ENCODE results near the gene ADAMTS20.
"Not testable (repeated sequence)": the region's sequence is repeated elsewhere in the genome, so short reads cannot be mapped to it uniquely, and the experiment has no call there.

The ADAMTS20 gene, protein sequence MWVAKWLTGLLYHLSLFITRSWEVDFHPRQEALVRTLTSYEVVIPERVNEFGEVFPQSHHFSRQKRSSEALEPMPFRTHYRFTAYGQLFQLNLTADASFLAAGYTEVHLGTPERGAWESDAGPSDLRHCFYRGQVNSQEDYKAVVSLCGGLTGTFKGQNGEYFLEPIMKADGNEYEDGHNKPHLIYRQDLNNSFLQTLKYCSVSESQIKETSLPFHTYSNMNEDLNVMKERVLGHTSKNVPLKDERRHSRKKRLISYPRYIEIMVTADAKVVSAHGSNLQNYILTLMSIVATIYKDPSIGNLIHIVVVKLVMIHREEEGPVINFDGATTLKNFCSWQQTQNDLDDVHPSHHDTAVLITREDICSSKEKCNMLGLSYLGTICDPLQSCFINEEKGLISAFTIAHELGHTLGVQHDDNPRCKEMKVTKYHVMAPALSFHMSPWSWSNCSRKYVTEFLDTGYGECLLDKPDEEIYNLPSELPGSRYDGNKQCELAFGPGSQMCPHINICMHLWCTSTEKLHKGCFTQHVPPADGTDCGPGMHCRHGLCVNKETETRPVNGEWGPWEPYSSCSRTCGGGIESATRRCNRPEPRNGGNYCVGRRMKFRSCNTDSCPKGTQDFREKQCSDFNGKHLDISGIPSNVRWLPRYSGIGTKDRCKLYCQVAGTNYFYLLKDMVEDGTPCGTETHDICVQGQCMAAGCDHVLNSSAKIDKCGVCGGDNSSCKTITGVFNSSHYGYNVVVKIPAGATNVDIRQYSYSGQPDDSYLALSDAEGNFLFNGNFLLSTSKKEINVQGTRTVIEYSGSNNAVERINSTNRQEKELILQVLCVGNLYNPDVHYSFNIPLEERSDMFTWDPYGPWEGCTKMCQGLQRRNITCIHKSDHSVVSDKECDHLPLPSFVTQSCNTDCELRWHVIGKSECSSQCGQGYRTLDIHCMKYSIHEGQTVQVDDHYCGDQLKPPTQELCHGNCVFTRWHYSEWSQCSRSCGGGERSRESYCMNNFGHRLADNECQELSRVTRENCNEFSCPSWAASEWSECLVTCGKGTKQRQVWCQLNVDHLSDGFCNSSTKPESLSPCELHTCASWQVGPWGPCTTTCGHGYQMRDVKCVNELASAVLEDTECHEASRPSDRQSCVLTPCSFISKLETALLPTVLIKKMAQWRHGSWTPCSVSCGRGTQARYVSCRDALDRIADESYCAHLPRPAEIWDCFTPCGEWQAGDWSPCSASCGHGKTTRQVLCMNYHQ (N-terminal part only)

DNA sequence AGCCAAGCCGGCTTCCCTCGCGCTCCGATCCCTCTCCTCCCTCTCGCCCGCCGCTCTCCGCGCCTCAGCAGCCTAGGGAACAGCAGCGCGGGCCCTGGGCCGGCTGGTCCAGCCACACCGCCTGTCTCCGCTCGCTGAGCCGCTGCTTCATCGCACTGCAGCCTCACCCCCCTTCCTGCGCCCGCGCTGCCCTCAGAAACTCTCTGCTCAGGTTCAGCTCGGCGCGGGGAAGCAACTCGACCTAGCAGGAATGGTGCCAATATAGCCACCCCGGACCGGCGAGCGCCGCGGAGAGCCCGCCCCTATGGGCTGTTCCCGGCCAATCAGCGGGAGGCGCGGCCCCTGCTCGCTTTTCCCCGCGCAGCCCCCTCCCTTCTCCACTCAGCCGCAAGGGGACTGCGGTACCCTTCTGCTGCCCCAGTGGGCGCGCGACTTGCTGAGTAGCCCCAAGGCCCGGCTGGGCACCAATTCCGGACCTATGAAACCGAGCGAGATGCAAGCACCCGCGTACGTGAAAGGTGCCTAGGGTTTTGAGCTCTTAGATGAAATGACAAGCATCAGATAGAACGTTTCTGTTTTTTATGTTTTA, at the start of gene ADAMTS20:
Gene ADAMTS20 (minus strand): TSS at position 233 of the 589 bp plus-strand sequence. CDS start 282 bp downstream, outside the sequence.
- no peak for DNase-seq

DNA sequence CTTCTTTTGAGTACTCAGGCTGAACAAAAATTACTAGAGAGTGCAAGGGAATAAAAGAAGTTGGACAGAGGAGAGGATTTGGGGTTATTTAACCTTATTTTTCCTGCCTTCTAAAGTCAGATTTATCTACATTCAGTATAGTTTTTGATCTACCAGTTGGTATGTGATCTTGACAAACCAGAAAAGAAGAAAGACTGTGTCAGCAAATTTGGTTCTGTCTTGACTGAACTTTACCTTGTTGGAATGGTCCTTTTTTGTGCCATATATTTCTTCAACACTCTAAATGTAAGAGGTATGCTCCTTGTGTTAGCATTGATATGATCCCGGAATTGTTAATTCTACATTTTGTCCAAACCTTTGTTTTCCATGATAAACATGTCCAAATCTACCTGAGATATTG, 47.7 kb upstream of the ADAMTS20 start:
- no peak for DNase-seq

DNA sequence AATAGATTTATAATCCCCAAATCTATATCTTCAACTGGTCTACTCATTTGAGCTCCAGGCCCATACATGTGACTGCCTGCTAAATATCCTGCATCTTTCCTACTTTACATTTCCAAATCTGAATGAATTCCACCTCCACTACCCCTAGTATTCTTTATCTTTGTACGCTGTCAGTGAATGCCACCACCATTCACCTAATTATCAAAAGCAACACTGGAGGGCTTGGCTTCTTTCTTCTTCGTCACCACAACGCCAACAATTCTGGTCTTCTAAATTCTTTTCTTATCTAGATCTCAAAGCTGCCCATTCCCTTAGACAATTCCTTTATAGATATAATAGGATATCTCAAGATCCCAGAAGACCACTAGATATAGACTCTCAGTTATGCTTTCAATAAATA, 47.1 kb upstream of the ADAMTS20 start:
- DNase-seq = no peak

DNA sequence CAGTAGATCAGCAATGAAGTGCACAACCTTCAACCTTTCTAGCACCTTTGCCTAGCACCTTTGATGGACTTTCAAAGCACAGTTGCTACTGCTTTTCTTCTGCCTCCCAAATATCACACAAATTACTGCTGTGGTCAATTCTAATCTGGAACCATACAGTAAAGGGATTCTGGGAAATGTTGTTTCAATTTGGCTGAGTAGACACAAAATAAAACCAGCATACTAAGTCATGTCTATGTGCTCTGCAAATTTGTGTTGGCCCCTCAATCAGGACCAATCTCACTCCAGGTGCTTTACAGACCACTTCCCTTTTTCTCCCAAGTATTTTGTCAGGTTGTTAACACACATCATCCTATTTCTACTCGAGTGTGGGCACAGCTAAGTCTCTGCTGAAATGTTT, 38.3 kb upstream of the ADAMTS20 start:
- no peak for DNase-seq

DNA sequence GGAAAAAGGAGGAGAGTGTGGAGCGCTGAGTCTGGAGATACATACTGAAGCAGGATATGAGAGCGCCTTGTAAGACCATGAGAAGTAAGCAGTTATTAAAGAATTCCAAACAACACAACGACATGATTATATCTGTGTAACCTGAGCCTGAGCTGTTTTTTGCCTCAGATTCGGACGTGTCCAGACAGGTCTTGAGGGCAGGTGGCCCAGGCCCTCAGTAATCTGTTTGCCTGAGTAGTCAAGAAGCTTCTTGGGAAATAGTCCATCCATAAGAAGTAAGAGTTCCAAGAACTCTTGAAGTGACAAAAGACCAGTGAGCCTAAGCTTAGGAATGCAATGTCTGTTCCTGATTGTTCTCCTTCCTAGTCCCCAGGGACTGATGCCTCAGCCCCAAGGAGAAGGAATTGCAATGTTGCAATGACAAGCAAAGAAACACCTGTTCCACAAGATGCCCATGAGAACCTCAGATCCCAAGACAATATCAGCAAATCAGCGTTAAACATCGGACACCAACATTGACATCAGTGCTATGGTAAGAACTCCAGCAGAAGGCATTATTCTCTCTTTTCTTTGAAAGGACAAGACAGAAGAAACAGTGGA, 34.7 kb upstream of the ADAMTS20 start:
- DNase-seq = no peak

DNA sequence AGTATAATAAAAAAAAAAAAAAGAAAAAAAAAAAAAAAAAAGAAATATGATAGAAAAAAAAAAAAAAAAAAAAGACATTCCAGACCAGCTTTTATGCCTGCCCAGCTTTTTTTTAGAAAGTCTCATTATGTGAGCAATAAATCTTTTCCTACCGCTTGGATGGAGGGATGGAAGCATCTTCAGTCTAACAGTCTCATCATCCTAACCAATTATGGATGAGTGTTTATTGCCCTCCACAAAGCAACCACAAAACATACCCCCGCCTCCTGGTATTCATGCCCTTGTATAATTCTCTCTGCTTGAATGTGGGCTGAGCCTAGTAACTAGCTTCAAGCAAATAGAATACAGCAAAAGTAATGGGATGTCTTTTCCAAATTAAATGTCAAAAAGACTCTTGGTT, 33.7 kb upstream of the ADAMTS20 start:
- DNase-seq = no peak

DNA sequence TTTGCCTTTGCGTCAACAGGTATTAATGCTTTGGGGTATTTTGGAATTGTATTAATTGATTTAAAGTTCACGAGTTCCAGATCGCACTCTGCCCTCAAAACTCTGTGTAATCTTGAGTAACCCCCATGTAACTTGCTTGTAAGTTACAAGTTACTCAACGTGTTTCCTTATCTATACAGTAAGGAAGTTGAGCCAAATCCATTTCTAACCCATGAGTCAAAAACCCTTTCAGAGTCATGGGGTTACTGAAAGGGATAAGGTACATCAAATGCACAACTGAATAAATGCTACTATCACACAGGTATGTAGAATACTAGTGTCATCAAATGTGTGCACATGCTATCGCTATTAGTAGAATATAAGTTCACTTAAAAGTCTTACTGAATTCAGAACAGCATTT, 28.6 kb upstream of the ADAMTS20 start:
- no peak for DNase-seq

DNA sequence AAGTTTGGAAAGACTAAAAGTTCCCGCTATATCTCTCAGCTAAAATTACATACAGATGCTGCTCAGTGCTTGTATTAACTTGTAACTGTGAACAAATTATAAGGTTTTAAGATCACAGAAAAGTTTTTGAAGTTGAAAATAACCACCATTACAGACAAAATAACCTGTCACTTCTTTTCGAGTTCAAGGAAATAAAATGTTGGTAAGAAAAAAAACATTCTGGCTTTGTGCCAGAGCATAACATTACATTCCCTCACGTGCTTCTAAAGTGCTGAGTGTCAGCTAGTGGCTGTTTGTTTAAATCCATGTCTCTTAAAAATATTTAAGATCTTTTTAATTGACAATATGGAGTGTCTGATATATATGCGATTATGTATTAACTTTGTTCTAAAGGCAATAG, 27.2 kb upstream of the ADAMTS20 start:
- DNase-seq = no peak

DNA sequence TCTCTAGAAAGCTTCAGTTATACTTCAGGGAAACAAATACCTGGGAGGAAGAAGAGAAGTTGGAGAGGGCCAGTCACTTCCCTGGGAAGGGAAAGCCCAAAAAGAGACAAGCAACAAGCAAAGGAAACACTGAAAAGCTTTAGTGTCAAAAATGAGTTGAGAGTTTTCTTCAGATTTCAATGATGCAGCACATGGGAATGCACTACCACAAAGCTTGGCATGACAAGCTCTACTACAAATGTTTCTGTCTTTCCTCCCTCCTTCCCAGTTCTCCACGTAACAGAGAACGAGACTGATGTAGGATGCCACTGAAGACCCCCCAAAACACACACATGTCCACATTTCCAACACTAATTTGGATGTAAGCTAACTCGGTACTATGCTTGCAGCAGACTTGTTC, 26.8 kb upstream of the ADAMTS20 start:
- DNase-seq = no peak

DNA sequence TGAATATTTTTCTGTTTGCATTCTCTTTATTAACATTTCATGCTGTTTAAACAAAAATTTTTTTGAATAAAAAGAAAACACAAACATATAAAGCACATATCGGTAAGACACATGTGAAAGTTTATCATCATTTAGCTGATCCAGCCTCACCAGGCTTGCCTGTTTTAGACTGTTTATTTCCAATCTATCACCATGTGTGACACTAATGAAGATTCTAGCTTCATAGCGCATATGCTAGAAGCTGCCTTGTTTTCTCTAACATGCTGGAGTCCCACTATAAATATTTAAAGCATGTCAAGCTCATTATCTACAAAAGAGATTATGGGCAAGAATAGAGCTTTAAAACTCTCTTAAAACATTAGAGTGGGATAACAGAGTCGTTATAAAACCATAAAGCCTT, 25.4 kb upstream of the ADAMTS20 start:
- DNase-seq = no peak

DNA sequence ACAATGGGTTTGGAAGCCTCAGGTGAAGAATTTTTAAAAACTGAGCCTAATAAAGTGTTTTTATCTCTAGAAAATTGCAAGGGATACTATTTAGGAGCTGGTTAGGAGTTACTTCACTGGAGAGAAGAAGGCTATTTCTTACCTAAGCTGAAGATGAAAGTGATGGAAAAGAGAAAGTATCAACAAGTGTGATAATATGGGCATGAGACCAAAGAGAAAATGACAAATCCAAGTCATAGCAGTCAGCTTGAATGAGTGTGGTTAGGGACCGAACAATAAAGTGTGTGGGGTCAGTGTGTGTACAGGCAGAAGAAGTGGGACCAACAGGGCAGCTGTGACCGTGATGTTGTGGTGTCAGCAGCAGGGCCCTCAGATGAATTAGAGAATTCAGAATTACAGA, 24.2 kb upstream of the ADAMTS20 start:
- no peak for DNase-seq

DNA sequence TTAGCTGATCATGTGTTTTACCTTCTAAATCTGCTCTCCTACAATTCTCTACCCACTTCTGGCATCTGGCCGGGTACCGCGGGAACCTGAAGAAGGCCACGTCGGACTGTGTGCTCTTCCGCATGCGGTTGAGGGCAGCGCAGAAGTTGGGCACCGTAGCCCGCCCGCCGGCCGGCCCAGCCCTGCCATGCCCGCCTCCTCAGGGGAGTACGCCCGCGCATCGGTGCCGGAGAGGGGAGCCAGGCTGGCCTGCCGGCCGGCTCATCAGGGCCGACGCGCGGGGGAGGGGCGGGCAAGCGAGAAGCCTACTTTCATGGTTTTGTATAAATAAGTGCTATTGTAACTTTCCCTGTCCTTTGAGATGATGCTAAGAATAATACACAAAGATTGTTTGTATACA, 19.9 kb upstream of the ADAMTS20 start:
- DNase-seq = no peak

DNA sequence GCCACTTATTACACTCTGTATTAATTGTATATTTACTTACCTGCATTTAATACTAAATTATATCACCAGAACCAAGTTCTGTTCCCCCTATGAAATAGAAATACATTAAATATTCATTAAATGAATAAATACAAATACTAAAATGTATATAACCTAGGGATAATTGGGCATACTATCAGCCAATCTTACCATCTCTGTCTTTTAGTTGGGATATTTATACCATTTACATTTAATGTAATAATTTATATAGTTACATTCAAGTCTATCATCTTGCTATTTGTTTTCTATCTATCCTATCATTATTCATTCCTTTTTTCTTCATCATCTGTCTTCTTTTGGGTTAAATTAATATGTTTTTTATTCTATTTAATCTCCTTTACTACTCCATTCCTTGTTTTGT, 4.1 kb upstream of the ADAMTS20 start:
- no peak for DNase-seq

DNA sequence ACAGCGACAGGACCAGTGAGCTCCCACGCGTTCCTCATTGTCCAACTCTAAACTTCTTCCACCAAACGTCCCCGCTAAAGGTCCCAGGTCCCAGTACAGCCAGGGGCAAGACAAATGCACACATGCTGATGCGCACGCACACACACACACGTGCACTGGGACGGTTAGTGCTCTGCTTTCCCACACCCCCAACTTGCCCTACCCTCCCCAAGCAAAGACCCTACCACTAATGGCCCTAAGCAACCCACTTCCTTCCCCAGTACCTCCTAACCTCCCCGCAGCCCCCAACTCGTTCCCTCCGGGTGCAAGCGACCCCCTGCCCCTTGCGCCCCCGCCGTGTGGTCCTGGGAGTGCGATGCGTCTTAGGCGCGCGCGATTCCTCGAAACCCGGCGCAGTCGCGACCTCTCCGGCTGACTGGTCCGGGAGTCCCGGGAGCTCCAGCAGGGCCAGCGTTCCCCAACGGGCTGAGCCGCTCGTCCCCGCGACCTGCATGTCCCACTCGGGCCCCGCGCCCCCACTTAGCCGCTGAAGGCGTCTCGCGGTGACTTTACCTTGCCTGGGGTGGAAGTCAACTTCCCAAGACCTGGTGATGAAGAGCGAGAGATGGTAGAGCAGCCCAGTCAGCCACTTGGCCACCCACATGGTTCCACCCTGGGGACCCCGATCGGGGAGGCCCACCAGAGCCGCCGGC, 578 bp downstream of the ADAMTS20 start:
- no peak for DNase-seq

DNA sequence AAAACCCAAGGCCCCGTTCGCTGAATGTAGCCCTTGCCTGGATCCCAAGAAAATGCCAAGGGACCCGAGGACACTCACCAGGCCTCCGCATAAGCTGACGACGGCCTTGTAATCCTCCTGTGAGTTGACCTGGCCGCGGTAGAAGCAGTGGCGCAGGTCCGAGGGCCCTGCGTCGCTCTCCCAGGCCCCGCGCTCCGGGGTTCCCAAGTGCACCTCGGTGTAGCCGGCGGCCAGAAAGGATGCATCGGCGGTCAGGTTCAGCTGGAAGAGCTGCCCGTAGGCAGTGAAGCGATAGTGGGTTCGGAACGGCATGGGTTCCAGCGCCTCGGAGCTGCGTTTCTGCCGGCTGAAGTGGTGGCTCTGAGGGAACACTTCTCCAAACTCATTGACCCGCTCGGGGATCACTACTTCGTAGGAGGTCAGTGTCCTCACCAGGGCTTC, 1.2 kb downstream of the ADAMTS20 start:
- no peak for DNase-seq

DNA sequence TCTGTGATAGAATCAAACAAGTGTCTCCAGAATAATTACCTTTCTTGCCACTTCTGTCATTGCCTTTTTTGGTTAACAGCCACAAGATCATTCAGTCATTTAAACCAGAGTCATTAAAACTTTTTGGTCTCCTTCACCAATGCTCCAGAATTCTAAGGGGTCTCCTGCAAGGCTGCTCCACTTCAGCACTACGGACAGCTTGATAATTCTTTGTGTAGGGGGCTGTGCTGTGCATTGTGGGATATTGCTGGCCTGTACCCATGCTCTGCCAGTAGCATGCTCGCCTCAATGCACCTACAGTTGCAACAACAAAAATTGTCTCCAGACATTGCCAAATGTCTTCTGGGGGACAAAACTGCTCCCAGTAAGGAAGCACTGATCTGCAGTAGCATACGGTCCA, 7.3 kb downstream of the ADAMTS20 start:
- no peak for DNase-seq

DNA sequence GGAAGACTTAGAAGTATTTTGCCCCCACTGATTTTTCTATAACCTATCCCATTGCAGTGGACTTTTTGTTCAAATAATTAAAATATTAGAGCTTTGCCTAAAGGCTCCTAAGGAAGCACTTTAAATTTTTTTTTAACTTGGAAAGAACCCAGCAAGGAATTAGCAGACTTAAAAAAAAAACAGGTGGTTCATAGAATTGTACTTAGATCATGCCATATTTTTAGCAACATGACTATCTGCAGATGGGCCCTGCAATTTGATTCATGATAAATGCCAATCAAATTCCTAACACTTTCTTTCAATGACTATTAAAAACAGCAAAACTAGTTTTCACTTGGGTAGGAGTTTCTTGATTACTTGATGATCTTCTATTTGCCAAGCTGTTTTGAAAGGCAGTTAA, 11.5 kb downstream of the ADAMTS20 start:
- no peak for DNase-seq

DNA sequence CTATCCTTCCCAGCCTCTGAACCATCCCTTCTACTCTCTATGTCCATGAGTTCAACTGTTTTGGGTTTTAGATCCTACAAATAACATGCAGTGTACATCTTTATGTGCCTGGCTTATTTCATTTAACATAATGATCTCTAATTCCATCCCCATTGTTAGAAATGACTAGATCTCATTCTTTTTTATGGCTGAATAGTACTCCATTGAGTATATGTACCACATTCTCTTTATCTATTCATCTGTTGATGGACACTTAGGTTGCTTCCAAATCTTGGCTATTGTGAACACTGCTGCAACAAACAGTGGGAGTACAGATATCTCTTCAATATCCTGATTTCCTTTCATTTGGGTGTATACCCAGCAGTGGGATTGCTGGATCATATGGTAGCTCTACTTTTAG, 14.3 kb downstream of the ADAMTS20 start:
- DNase-seq = not testable (repeated sequence)

DNA sequence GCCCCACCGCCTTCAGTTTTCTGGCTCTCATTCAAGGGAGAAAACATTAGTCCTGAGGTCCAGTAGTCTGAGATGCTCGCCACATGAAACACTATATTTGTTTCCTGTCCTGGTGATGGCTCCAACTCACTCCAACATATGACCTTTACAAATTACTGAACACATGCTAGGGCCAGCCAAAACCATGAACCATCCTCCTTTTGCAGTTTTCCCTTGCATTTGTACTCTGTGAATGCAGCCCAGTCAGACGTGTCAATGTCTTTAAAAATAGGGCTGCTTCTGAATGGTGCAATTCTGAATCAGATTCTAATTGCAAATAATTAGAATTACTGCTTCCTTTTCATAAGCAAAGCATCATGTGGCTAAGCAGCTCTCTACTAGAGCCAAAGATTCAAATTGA, 36.0 kb downstream of the ADAMTS20 start:
- DNase-seq = no peak

DNA sequence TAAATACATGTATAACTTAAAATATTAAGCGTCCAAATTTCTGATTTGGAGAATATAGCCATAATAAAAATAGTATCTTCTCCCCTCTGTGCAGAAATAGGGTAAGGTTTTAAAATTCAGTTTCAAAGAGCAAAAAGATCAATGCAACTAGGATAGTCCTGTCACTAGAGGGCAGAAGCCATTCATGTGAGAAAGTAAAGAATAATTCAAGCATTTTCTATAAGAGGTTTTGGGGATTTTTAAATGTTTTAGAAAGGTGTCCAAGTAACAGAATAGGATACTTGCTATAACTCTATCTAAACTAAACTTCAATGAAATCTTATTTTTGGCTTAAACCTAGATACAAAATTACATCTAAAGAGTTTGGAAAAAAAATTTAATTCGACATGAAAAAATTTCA, 50.3 kb downstream of the ADAMTS20 start:
- DNase-seq = no peak

DNA sequence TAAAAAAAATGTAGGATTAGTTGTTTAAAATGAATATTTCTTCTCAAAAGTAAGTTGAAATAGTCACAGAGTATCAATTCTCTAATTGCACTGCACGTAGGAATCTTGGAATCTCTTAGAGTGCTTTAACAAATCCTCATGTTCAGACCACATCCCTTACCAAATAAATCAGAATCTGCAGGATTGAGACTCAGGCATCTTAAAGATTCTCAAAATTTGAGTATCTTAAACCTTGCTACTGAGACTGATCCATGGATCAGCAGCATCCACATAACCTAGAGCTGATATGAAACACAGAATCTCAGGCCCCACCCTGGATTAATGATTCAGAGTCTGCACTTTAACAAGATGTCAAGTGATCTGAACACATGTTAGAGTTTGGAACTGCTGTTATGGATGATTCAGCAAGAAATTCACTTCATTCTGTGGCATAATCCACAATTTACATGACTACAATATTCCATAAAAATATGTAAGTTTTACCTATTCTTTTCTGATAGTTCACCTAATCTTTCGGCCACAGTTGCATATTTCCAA, 58.7 kb downstream of the ADAMTS20 start:
- DNase-seq = no peak
